Cardiac fibroblast (primary cell): Measurements from ENCODE around the gene TTC36.
"Not testable (repeated sequence)": the region's sequence is repeated elsewhere in the genome, so short reads cannot be mapped to it uniquely, and the experiment has no call there.

ENCODE experiments used
- DNase-seq, 2 donors: peaks; one replicate each; pipeline versions ENCODE4 v3.0.0 to v3.0.0-alpha.2; 2010; ENCODE audit warnings: low read depth in 2 of 2
- H3K4me3 ChIP-seq, 2 donors: replicated peaks in 1 of 2; 1 replicate in 1 of 2; 2 replicates in 1 of 2; pipeline ENCODE4 v1.5.1; 2011; ENCODE audit warnings: low read depth in 2 of 2, low read length in 2 of 2, mild to moderate bottlenecking in 2 of 2, moderate library complexity in 1 of 2
- CTCF ChIP-seq: IDR thresholded peaks from one replicate; pipeline ENCODE4 v1.5.1; 2011; ENCODE audit warnings: low read depth, mild to moderate bottlenecking, low read length, inconsistent platforms

Gene TTC36

DNA sequence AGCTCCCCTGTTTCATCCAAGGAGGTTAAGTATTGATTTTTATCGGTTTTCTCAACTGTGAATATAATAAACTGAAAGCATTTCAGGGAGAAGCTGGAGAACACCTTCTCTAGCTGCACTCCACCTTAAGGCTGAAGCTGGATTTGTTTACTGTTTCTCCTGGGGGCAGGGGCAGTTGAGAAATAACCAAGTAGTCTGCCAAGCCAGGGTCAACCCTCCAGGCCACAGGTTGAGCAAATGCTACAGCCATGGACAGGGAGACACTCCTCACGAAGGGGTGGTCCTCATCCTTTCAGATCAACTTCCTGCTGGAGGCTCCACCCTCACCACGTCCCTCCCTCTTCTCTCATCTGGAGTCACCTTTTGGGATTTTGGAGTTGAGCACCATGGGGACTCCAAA is at the start of gene TTC36:
Gene TTC36, plus strand, starts transcription at position 366 of the 400 bp plus-strand sequence. Its CDS starts 21 bp downstream, at position 387.
- no peak for TF ChIP-seq CTCF
- DNase-seq, result peak in 1 of 2 donors; percentile 13
- H3K4me3 ChIP-seq, result no peak within 1 kb of the TSS

- DNase-seq, result not testable (repeated sequence)
Measured at GRCh38 chr11:118481238-118481637, 46.0 kb upstream of the TTC36 start.

GRCh38 chr11:118484405-118484804 is 42.9 kb upstream of the TTC36 start:
- no peak for DNase-seq
- TF ChIP-seq CTCF, result no peak
- no peak overlapping the region for H3K4me3 ChIP-seq

More at GRCh38 chr11:118481238-118481637, 46.0 kb upstream of the TTC36 start:
- not testable (repeated sequence) for H3K4me3 ChIP-seq

DNA sequence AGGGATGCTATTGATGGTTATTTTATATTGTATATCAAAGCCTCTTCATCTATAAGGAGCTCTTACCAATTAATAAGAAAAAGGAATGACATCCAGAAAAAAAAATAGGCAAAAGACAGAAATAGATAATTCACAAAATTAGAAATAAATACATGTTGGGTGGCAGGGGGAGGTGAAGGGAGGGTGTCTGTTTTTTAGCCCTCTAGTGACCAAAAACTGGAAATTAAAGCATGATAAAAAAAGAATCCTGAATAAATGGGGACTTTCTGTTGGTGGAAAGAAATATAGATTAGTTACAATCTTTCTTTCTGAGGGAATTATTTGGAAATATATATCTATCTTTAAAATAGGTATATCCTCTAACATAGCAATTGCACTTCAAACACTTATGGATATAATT is 42.0 kb upstream of the TTC36 start:
- DNase-seq, result peak in 1 of 2 donors; percentile 2

DNA sequence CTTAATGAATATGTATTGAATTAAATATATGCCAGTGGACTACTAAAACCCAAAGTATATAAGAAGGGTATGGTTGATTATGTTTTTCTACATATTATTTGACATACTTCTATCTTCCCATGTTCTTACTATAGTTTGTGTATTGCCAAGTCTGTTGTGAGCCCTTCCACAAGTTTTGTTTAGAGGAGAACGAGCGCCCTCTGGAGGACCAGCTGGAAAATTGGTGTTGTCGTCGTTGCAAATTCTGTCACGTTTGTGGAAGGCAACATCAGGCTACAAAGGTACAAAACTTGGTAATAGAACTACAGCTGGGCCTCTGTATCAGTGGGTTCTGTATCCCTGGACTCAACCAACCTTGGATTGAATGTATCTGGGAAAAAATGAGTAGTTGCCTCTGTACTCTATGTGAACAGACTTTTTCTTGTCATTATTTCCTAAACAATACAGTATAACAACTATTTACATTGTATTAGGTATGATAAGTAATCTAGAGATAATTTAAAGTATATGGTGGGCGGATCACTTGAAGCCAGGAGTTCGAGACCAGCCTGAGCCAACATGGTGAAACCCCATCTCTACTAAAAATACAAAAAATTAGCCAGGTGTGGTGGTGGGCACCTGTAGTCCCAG is 38.7 kb upstream of the TTC36 start:
- TF ChIP-seq CTCF, result peak; percentile 74
- H3K4me3 ChIP-seq, result no peak overlapping the region
- peak; percentile 86 to 90 for DNase-seq

More for the DNA sequence above, 42.0 kb upstream of the TTC36 start:
- TF ChIP-seq CTCF, result no peak
- H3K4me3 ChIP-seq, result no peak overlapping the region

DNA sequence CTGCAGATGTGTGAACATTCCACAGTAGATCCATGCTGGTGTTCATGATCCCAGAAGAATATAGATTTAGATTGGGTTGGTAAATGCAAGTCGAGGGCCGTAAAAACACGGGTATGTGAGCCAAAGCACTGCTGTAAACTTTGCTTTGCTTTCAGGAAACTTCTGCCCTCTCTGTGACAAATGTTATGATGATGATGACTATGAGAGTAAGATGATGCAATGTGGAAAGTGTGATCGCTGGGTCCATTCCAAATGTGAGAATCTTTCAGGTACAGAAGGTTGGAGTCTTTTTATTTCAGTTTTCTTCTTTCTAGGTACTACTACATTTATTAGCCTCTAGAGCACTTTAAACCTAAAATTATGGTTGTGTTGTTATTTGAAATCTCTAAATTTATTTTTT is 36.2 kb upstream of the TTC36 start:
- no peak for TF ChIP-seq CTCF
- DNase-seq, result no peak
- H3K4me3 ChIP-seq, result no peak overlapping the region

DNA sequence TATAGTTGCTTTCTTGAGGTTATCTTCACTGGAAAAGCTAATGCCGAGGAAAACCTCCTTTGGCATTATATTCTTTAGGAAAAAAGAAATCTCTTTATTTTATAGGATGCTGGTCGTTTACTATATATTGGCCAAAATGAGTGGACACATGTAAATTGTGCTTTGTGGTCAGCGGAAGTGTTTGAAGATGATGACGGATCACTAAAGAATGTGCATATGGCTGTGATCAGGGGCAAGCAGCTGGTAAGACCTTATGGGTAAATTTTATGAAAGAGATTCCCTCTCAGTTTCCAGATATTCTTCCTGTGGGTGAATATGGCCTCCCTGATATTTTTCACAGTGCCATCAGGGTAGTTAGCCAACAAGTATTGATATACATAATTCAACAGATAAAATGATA is 29.4 kb upstream of the TTC36 start:
- peak; percentile 19 to 56 for DNase-seq
- no peak overlapping the region for H3K4me3 ChIP-seq
- no peak for TF ChIP-seq CTCF
